Measurements from ENCODE around the gene SP2.

Gene SP2

GRCh38 chr17:47964856-47965255, 68.8 kb downstream of the SP2 start:
- no peak overlapping the region for H3K27ac ChIP-seq
- TF ChIP-seq CTCF (IDR thresholded peaks at IDR 0.05) (no peak), ZFX (IDR thresholded peaks at IDR 0.05; ENCODE audit: borderline replicate concordance) (no peak)

DNA sequence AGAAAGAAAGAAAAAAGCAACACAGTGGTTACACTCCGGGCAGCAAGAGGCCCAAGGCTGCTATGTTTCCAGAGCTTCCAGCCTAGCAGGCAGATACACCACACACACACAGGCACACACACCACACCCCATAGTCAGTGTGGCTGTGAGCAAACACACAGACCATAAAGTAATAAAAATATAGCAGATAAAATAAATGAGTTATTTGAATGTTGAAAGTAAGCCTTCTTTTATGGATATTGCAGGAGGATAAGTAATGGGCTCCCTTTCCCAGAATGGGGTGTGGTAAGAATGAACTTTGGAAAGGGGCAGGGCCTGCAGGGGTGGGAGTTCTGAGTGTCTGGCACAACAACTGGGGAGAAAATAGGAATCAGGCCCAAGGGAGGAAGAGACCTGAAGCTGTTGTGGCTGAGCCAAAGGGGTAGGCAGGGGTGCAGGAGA, 70.1 kb downstream of the SP2 start:
- TF ChIP-seq ZFX (IDR thresholded peaks at IDR 0.05; ENCODE audit: borderline replicate concordance) (no peak), CTCF (IDR thresholded peaks at IDR 0.05) (no peak)
- no peak overlapping the region for H3K27ac ChIP-seq

- TF ChIP-seq ZFX (IDR thresholded peaks at IDR 0.05; ENCODE audit: borderline replicate concordance) (no peak), CTCF (IDR thresholded peaks at IDR 0.05) (no peak)
- H3K27ac ChIP-seq = no peak overlapping the region
These were observed 71.7 kb downstream of the SP2 start for GRCh38 chr17:47967607-47968252.

- TF ChIP-seq CTCF (IDR thresholded peaks at IDR 0.05) (no peak), ZFX (IDR thresholded peaks at IDR 0.05; ENCODE audit: borderline replicate concordance) (no peak)
- no peak overlapping the region for H3K27ac ChIP-seq
These were observed 72.8 kb downstream of the SP2 start for GRCh38 chr17:47968836-47969235.

GRCh38 chr17:47969930-47970724, 74.1 kb downstream of the SP2 start:
- 0 out of 2 replicates have a peak overlapping the region, but pooled peaks have one; percentile 76 for H3K27ac ChIP-seq
- TF ChIP-seq ZFX (IDR thresholded peaks at IDR 0.05; ENCODE audit: borderline replicate concordance) (no peak), CTCF (IDR thresholded peaks at IDR 0.05) (no peak)

- peak within 1 kb of the TSS; percentile 76 for H3K27ac ChIP-seq
- no peak for TF ChIP-seq ZFX (IDR thresholded peaks at IDR 0.05; ENCODE audit: borderline replicate concordance)
- peak; percentile 99 for TF ChIP-seq CTCF (IDR thresholded peaks at IDR 0.05)
These were observed 74.9 kb downstream of the SP2 start, which contains the start of gene CDK5RAP3 for GRCh38 chr17:47970725-47971499. CDK5RAP3 (plus strand) TSS chr17:47971113; CDS start chr17:47971147, 34 bp downstream.

All from 22Rv1 (cell line).